Measurements from ENCODE around the gene MARK2. TPM values are rescaled to one million over a fixed set of nuclear protein-coding genes. Genes with fewer than 3 reads are reported as not detected.

MARK2 gene
- total and polyA plus RNA-seq, 2 of the 8 experiments (the other 6 are each of a cell fraction or from before 2014, with no cell fraction given): 19.3 to 58.5 TPM

- TF ChIP-seq GABPA (IDR thresholded peaks at IDR 0.05; ENCODE audit: borderline replicate concordance, insufficient read depth, low read length) (no peak), CEBPB (IDR thresholded peaks at IDR 0.05; ENCODE audit: low read depth, low read length) (no peak), TBP (IDR thresholded peaks at IDR 0.05; ENCODE audit: low read depth, low read length) (peak; percentile 10; the same call in 1 of the 2 replicates), TAF1 (IDR thresholded peaks at IDR 0.05; ENCODE audit: low read depth, low read length) (no peak), TCF12 (IDR thresholded peaks at IDR 0.05; ENCODE audit: low read depth, low read length) (no peak), CBX5 (IDR thresholded peaks at IDR 0.05; ENCODE audit: low read depth, low read length) (no peak), MAX (IDR thresholded peaks at IDR 0.05) (peak; percentile 90)
These were observed 69.1 kb downstream of the MARK2 start (continued) for GRCh38 chr11:63907808-63908530.
